Left ventricle myocardium inferior (tissue), 1 donor: ENCODE data around the gene ATF6. TPM values are rescaled to one million over a fixed set of nuclear protein-coding genes. Genes with fewer than 3 reads are reported as not detected.

ENCODE experiments used
- DNase-seq: peaks from one replicate; pipeline ENCODE4 v3.0.0-alpha.2; 2020
- H3K27ac ChIP-seq: fragments of 200-600 bp; replicated peaks from 2 replicates; pipeline ENCODE4 v1.8.0; 2021
- H3K27me3 ChIP-seq: fragments of 200-600 bp; 2 replicates; pipeline ENCODE4 v1.8.0; 2021; ENCODE audit warnings: low read depth
- H3K36me3 ChIP-seq: fragments of 200-600 bp; 2 replicates; pipeline ENCODE4 v1.8.0; 2021
- H3K4me1 ChIP-seq: fragments of 200-600 bp; 2 replicates; pipeline ENCODE4 v1.8.0; 2021
- H3K4me3 ChIP-seq: fragments of 200-600 bp; 2 replicates; pipeline ENCODE4 v1.8.0; 2021; ENCODE audit warnings: mild to moderate bottlenecking, moderate library complexity
- H3K9me3 ChIP-seq: fragments of 200-600 bp; replicated peaks from 2 replicates; pipeline ENCODE4 v1.8.0; 2021
- CTCF ChIP-seq: fragments of 200-600 bp; IDR thresholded peaks from 2 replicates; pipeline ENCODE4 v1.8.0; 2021; ENCODE audit warnings: antibody characterized with exemption, mild to moderate bottlenecking, borderline replicate concordance
- intact Hi-C: fragments of 100-400 bp; cut with micrococcal nuclease; formaldehyde crosslinking; loops from one replicate; pipeline ENCODE4 v1.11.0; 2022
- total RNA-seq: library from RNA; stranded (reverse); fragmentation: NEBNext Ultra II Directional; extraction: Animal tissue kit (Norgen Biotek cat#: 25700); gene quantifications from one replicate; pipeline ENCODE4 v1.2.1, GENCODE V29; 2021
- donor health status: DM: no; HTN: yes; CAD: no; lungs with severe emphysema.

The ATF6 gene
- total RNA-seq, 1 donor from 2014 or later, result 13.0 TPM

GRCh38 chr1:161726473-161727255 lies 39.5 kb upstream of the ATF6 start:
- no peak for TF ChIP-seq CTCF
- Histone ChIP-seq H3K4me1 (peaks cover 24% of the 10 kb centered on the region), H3K9me3 (no peaks in the 10 kb centered on the region), H3K27me3 (peaks cover 19% of the 10 kb centered on the region), H3K4me3 (peak overlapping the region; percentile 97), H3K27ac (peak overlapping the region; percentile 94), H3K36me3 (no peaks in the 10 kb centered on the region)
- intact Hi-C loops, result no loop called here
- peak; percentile 90 for DNase-seq

- Histone ChIP-seq H3K4me3 (peak overlapping the region; percentile 97), H3K27me3 (peaks cover 12% of the 10 kb centered on the region), H3K4me1 (peaks cover 24% of the 10 kb centered on the region), H3K27ac (peak overlapping the region; percentile 94), H3K36me3 (no peaks in the 10 kb centered on the region), H3K9me3 (no peaks in the 10 kb centered on the region)
- intact Hi-C loops, result no loop called here
- DNase-seq, result no peak
- TF ChIP-seq CTCF, result no peak
These were observed 38.7 kb upstream of the ATF6 start for GRCh38 chr1:161727256-161727924.

- Histone ChIP-seq H3K4me1 (peaks cover 28% of the 10 kb centered on the region), H3K36me3 (no peaks in the 10 kb centered on the region), H3K9me3 (no peaks in the 10 kb centered on the region), H3K4me3 (no peak overlapping the region), H3K27ac (no peak overlapping the region), H3K27me3 (no peaks in the 10 kb centered on the region)
- no peak for TF ChIP-seq CTCF
- intact Hi-C loops, result no loop called here
- DNase-seq, result no peak
These were observed 37.5 kb upstream of the ATF6 start for GRCh38 chr1:161728376-161729226.

GRCh38 chr1:161730050-161730564 lies 36.0 kb upstream of the ATF6 start:
- Histone ChIP-seq H3K4me3 (no peak overlapping the region), H3K9me3 (no peaks in the 10 kb centered on the region), H3K36me3 (no peaks in the 10 kb centered on the region), H3K27me3 (no peaks in the 10 kb centered on the region), H3K27ac (no peak overlapping the region), H3K4me1 (peaks cover 33% of the 10 kb centered on the region)
- TF ChIP-seq CTCF, result no peak
- intact Hi-C loops, result no loop called here
- no peak for DNase-seq

- Histone ChIP-seq H3K27ac (no peak overlapping the region), H3K9me3 (no peaks in the 10 kb centered on the region), H3K36me3 (no peaks in the 10 kb centered on the region), H3K4me3 (no peak overlapping the region), H3K4me1 (peaks cover 23% of the 10 kb centered on the region), H3K27me3 (no peaks in the 10 kb centered on the region)
- intact Hi-C loops, result no loop called here
- no peak for TF ChIP-seq CTCF
- DNase-seq, result no peak
These were observed 34.9 kb upstream of the ATF6 start for GRCh38 chr1:161731241-161731640.
